AG04450 (cell line): Measurements from ENCODE around the gene AGPAT2. TPM values are rescaled to one million over a fixed set of nuclear protein-coding genes. Genes with fewer than 3 reads are reported as not detected.

Experiments used
- CTCF ChIA-PET: fragments of 300-600, 350-600 bp; formaldehyde crosslinking; extraction: SDS; loops from one replicate; lab custom pipeline; 2022; ENCODE audit warnings: antibody characterized with exemption, inconsistent platforms; lab: Charles Lee
- POLR2A ChIA-PET: fragments of 350-600 bp; formaldehyde crosslinking; extraction: SDS; loops from one replicate; lab custom pipeline; 2021; ENCODE audit warnings: antibody characterized with exemption, inconsistent platforms; lab: Yijun Ruan, JAX
- DNase-seq: peaks from one replicate; pipeline ENCODE4 v3.0.0-alpha.2; 2011; ENCODE audit warnings: low read depth, low spot score
- H3K27ac ChIP-seq: one replicate; pipeline ENCODE4 v1.5.1; 2012; ENCODE audit warnings: low read depth, low read length, control low read depth
- H3K27me3 ChIP-seq: one replicate; pipeline ENCODE4 v1.6.0; 2012; ENCODE audit warnings: low read length; ENCODE audit not compliant: control insufficient read depth, insufficient read depth
- H3K4me3 ChIP-seq: 2 replicates; pipeline ENCODE4 v1.5.1; 2011; ENCODE audit warnings: mild to moderate bottlenecking, low read depth, low read length, control low read depth
- H3K9me3 ChIP-seq: 2 replicates; pipeline ENCODE4 v1.5.1; 2012; ENCODE audit warnings: low read length; ENCODE audit not compliant: control insufficient read depth, insufficient read depth
- polyA plus RNA-seq: library from polyadenylated mRNA; depleted of rRNA; stranded (reverse); fragments of >200 nt; gene quantifications from 2 replicates; pipeline ENCODE4 v1.2.3, GENCODE V29; 2011
- TF ChIP-seq, protein P1 (sequence below): IDR thresholded peaks from 2 replicates; pipeline ENCODE4 v1.5.1; 2011; ENCODE audit warnings: low read depth, low read length, control low read depth, inconsistent platforms

Gene AGPAT2
- polyA plus RNA-seq, 1 experiment, result 24.4 TPM

DNA sequence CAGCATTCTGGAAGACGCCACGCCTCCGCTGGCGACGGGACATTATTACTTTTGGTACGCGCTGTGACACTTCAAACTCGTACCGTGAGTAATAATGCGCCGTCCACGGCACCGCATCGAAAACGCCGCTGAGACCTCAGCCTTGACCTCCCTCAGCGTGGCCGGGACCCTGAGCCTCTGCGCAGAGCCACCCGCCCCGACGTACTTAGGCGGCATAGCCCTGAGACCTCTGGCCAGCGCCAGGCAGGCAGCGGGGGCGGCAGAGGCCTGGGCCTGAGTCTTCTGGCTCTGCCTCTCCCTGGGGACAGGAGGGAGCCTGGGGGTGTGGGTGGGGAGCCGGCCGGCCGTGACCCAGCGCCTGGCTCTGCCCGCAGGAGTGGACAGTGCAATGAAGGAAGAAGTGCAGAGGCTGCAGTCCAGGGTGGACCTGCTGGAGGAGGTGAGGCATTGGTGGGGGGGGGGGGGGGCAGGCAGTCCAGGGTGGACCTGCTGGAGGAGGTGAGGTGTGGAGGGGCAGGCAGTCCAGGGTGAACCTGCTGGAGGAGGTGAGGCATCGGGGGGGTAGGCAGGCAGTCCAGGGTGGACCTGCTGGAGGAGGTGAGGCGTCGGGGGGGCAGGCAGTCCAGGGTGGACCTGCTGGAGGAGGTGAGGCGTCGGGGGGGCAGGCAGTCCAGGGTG lies 16.5 kb downstream of the AGPAT2 start:
- Histone ChIP-seq H3K27me3 (peaks cover 12% of the 10 kb centered on the region), H3K27ac (no peak overlapping the region), H3K9me3 (no peaks in the 10 kb centered on the region; the same call in 1 of the 2 replicates), H3K4me3 (no peak overlapping the region)
- DNase-seq, result no peak
- CTCF ChIA-PET, result interaction anchor here (0.7 to 3.0 kb wide), 9 partner anchors 10 to 187 kb away, joined by 3 to 15 read pairs (median 5); no protein-coding TSS in a partner anchor
- TF ChIP-seq, protein P1, sequence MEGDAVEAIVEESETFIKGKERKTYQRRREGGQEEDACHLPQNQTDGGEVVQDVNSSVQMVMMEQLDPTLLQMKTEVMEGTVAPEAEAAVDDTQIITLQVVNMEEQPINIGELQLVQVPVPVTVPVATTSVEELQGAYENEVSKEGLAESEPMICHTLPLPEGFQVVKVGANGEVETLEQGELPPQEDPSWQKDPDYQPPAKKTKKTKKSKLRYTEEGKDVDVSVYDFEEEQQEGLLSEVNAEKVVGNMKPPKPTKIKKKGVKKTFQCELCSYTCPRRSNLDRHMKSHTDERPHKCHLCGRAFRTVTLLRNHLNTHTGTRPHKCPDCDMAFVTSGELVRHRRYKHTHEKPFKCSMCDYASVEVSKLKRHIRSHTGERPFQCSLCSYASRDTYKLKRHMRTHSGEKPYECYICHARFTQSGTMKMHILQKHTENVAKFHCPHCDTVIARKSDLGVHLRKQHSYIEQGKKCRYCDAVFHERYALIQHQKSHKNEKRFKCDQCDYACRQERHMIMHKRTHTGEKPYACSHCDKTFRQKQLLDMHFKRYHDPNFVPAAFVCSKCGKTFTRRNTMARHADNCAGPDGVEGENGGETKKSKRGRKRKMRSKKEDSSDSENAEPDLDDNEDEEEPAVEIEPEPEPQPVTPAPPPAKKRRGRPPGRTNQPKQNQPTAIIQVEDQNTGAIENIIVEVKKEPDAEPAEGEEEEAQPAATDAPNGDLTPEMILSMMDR, result no peak
- POLR2A ChIA-PET, result no interaction called here

DNA sequence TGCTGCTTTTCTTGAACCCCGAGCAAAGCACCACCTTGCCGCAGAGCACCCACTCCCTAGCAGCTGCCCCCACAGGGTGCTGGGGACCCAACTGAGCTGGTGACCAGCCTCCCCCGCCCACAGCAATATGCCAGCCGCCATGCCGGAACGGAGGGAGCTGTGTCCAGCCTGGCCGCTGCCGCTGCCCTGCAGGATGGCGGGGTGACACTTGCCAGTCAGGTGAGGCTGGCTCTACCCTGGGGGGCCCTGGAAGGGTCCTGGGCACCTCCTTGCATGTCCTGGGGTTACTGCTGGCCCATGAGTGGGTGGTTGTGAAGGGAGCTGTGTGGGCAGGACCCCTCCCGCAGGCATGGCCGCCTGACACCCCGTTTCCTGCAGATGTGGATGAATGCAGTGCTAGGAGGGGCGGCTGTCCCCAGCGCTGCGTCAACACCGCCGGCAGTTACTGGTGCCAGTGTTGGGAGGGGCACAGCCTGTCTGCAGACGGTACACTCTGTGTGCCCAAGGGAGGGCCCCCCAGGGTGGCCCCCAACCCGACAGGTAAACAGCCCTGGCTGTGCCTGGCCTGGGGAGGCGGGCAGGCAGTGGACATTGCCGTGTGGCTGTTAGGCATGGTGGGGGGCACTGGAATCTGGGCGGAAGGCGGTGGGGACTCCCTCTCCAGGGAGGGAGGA lies 17.3 kb downstream of the AGPAT2 start:
- Histone ChIP-seq H3K27me3 (peaks cover 15% of the 10 kb centered on the region), H3K9me3 (no peaks in the 10 kb centered on the region; the same call in 1 of the 2 replicates), H3K4me3 (no peak overlapping the region), H3K27ac (no peak overlapping the region)
- DNase-seq, result no peak
- CTCF ChIA-PET, result no interaction called here
- POLR2A ChIA-PET, result no interaction called here
- TF ChIP-seq, protein P1, result no peak

DNA sequence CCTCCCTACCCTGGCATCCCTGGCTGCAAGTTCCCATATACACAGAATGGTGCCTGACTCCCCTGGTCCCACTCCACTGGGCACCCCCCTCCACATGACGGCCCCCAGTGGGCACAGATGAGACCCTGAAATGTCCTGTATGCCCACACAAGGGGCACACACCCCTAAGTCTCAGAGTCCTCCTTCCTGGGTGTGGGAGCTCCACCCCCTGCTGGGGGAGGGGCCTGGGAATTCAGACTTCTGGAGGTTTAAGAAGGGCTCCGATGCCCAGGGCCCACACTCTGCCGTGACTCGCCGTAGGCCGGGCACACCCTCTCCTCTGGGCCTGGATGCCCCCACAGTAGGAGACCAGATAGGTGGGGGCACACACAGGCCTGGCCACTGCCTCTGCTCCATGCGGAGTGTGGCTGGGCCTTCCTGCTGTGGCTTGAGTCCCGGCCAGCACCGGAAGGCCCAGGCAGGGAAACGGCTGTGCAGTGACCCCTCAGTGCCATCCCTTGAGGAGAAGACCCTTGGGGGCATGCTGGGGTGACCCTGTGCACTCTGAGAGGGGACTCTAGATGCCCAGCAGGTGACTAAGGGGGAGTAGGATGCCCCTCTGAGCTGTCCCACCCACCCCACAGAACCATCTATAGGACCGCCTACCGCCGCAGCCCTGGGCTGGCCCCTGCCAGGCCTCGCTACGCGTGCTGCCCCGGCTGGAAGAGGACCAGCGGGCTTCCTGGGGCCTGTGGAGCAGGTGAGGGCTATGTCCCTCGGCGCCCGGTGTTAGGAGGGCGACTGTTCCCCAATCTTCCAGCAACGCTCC lies 18.1 kb downstream of the AGPAT2 start:
- Histone ChIP-seq H3K27me3 (peaks cover 17% of the 10 kb centered on the region), H3K9me3 (no peaks in the 10 kb centered on the region; the same call in 1 of the 2 replicates), H3K27ac (no peak overlapping the region), H3K4me3 (no peak overlapping the region)
- TF ChIP-seq, protein P1, result no peak
- DNase-seq, result no peak
- CTCF ChIA-PET, result no interaction called here
- POLR2A ChIA-PET, result no interaction called here

DNA sequence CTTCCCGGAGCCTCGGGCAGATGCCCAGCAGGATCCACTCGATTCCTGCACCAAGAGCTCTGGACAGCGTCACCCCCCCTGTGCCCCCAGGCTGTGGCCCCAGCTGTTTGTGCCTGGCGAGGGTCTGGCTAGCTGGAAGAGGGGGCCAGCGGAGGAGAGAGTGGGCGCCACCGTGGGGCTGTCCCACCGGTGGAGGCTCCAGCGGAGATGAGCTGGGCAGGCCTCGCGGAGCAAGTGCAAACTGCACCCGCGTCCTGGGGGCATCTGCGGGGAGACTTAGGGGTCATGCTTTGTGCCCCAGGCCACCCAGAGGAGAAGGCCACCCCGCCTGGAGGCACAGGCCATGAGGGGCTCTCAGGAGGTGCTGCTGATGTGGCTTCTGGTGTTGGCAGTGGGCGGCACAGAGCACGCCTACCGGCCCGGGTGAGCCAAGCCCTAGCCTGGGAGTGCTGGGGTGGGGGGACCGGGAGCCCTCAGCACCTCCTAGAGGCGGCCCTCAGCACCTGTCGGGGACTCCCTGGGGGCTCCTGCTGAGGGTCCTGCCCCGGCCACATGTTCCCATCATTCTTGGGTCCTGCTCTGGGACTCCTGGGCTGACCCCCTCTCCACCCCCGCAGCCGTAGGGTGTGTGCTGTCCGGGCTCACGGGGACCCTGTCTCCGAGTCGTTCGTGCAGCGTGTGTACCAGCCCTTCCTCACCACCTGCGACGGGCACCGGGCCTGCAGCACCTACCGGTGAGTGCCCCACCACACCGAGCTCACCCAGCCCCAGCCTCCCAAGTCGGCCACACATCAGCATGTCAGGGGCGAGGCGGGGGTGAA lies 19.1 kb downstream of the AGPAT2 start:
- no peak for DNase-seq
- Histone ChIP-seq H3K4me3 (no peak overlapping the region), H3K27ac (no peak overlapping the region), H3K27me3 (peaks cover 18% of the 10 kb centered on the region), H3K9me3 (no peaks in the 10 kb centered on the region; the same call in 1 of the 2 replicates)
- TF ChIP-seq, protein P1, result no peak
- ChIA-PET POLR2A (no interaction called here), CTCF (no interaction called here)
